GM23248 (cell line): ENCODE results near the gene NDC80.

ENCODE experiments used
- EZH2 ChIP-seq: fragments of 200-600 bp; sonication (generic); IDR thresholded peaks from 2 replicates; pipeline ENCODE4 v1.6.1; 2018; ENCODE audit warnings: antibody characterized with exemption, mild to moderate bottlenecking; ENCODE audit not compliant: insufficient read depth, poor library complexity, severe bottlenecking
- EZH2phosphoT487 ChIP-seq: fragments of 200-600 bp; sonication (generic); IDR thresholded peaks from 2 replicates; pipeline ENCODE4 v1.6.1; 2018; ENCODE audit warnings: antibody characterized with exemption, moderate library complexity, mild to moderate bottlenecking, low read depth; ENCODE audit not compliant: insufficient read depth

GRCh38 chr18:2656237-2656980 is 85.1 kb downstream of the NDC80 start:
- TF ChIP-seq EZH2 = no peak
- TF ChIP-seq EZH2phosphoT487 = no peak
